B cell (primary cell): ENCODE measurements around the gene RNF187.

ENCODE experiments used
- CTCF ChIP-seq: fragments of 200-600 bp; IDR thresholded peaks from one replicate; pipeline ENCODE4 v1.8.0; 2022; ENCODE audit warnings: antibody characterized with exemption, mild to moderate bottlenecking
- EZH2 ChIP-seq: IDR thresholded peaks from 2 replicates; pipeline ENCODE4 v1.6.1; 2012; ENCODE audit warnings: borderline replicate concordance, low read depth, mild to moderate bottlenecking, moderate library complexity, low read length; ENCODE audit not compliant: insufficient read depth, poor library complexity, severe bottlenecking

- TF ChIP-seq CTCF: no peak
- no peak for TF ChIP-seq EZH2
Observed at GRCh38 chr1:228456252-228457016, 30.7 kb upstream of the RNF187 start.
